ENCODE data around the gene PCBP3.

PCBP3 gene

DNA sequence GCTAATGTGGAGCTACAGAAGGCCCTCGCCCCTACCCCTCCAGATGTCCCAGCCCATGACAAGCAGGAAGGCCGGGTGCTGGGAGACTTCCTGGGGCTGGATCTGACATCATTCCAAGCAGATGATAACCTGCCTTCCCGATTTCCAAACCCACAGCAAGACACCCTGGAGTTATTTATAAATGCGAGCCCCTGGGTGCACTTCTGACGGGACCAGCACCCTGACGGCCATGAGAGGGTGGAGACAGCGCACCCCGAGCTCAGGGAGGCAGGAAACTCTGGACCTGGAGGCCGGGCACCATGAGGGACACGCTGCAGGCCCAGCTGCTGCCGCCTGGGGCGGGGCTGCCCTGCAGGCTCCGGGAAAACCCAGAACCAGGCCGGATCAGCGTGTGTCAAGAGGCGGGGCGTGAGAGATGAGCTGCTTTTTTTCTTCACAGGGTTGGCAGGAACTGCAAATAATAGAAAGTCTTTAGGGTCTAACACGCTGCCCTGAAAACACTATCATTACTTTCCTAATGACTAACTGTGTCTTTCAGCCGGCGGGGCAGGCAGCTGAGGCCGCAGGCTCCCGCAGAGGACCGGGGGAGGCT, 2.5 kb upstream of the PCBP3 start:
- WGBS (ENCODE audit: insufficient coverage), result 92% methylated on average over 15 of the region's 23 CpGs
- Histone ChIP-seq H3K4me3 (ENCODE audit: control insufficient read depth in 1 of 7, extremely low read depth in 1 of 7, insufficient read depth in 4 of 7, low read depth in 2 of 7, low read length in 6 of 7) (no peak overlapping the region), H3K27ac (ENCODE audit: insufficient read depth in 1 of 2, low read depth in 1 of 2, low read length in 2 of 2, poor library complexity in 1 of 2, severe bottlenecking in 2 of 2) (no peak overlapping the region), H3K4me1 (ENCODE audit: control extremely low read depth in 1 of 4, control insufficient read depth in 4 of 4, insufficient read depth in 4 of 4, low read length in 3 of 4) (peaks cover 7 to 24% (median 20%) of the 10 kb centered on the region in 4 experiments), H3K27me3 (replicated peaks in 2 of 5; ENCODE audit: control insufficient read depth in 4 of 5, insufficient read depth in 5 of 5, low read length in 4 of 5) (peaks cover 0 to 26% (median 10%) of the 10 kb centered on the region in 5 experiments), H3K9me3 (ENCODE audit: control extremely low read depth in 1 of 5, control insufficient read depth in 4 of 5, insufficient read depth in 2 of 5, low read depth in 1 of 5, low read length in 4 of 5) (no peaks in the 10 kb centered on the region), H3K36me3 (ENCODE audit: control insufficient read depth in 4 of 4, insufficient read depth in 4 of 4, low read length in 3 of 4) (no peaks in the 10 kb centered on the region)
- POLR2A ChIA-PET, result no interaction called here
- DNase-seq, result no peak
- CTCF ChIA-PET, result interaction anchor here (1.2 kb wide), 1 partner anchor 44 kb away, joined by 4 read pairs; no protein-coding TSS in a partner anchor

DNA sequence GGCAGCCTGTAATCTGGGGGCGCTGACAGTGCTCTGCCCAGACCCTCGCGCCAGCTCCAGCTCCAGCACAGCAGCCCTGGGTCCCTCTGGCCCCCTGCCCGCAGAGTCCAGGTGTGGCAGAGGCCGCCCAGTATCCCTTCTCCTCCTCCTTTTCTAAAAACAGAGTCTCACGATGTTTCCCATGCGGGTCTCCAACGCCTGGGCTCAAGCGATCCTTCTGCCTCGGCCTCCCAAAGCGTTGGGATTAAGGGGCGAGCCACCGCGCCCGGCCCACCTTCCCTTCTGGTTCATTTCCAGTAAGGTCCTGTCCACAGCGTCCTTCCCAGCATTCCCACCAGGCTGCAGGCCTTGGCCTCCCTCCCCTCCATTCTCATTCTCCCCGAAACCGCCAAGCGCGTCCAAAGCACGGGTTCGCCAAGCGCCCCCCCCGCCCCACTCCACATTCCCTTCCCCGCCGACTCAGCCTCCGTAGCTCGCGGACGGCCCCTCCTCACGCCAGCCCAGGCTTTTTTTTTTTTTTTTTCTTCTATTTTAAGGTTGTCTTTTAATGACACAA, 2.0 kb upstream of the PCBP3 start:
- no peak for DNase-seq
- Histone ChIP-seq H3K36me3 (ENCODE audit: control insufficient read depth in 4 of 4, insufficient read depth in 4 of 4, low read length in 3 of 4) (no peaks in the 10 kb centered on the region), H3K4me3 (ENCODE audit: control insufficient read depth in 1 of 7, extremely low read depth in 1 of 7, insufficient read depth in 4 of 7, low read depth in 2 of 7, low read length in 6 of 7) (no peak overlapping the region), H3K27me3 (replicated peaks in 2 of 5; ENCODE audit: control insufficient read depth in 4 of 5, insufficient read depth in 5 of 5, low read length in 4 of 5) (peaks cover 0 to 26% (median 10%) of the 10 kb centered on the region in 5 experiments), H3K4me1 (ENCODE audit: control extremely low read depth in 1 of 4, control insufficient read depth in 4 of 4, insufficient read depth in 4 of 4, low read length in 3 of 4) (peaks cover 7 to 24% (median 20%) of the 10 kb centered on the region in 4 experiments), H3K27ac (ENCODE audit: insufficient read depth in 1 of 2, low read depth in 1 of 2, low read length in 2 of 2, poor library complexity in 1 of 2, severe bottlenecking in 2 of 2) (no peak overlapping the region), H3K9me3 (ENCODE audit: control extremely low read depth in 1 of 5, control insufficient read depth in 4 of 5, insufficient read depth in 2 of 5, low read depth in 1 of 5, low read length in 4 of 5) (no peaks in the 10 kb centered on the region)
- 80% methylated on average over 26 of the region's 31 CpGs for WGBS (ENCODE audit: insufficient coverage)
- ChIA-PET POLR2A (no interaction called here), CTCF (no interaction called here)

DNA sequence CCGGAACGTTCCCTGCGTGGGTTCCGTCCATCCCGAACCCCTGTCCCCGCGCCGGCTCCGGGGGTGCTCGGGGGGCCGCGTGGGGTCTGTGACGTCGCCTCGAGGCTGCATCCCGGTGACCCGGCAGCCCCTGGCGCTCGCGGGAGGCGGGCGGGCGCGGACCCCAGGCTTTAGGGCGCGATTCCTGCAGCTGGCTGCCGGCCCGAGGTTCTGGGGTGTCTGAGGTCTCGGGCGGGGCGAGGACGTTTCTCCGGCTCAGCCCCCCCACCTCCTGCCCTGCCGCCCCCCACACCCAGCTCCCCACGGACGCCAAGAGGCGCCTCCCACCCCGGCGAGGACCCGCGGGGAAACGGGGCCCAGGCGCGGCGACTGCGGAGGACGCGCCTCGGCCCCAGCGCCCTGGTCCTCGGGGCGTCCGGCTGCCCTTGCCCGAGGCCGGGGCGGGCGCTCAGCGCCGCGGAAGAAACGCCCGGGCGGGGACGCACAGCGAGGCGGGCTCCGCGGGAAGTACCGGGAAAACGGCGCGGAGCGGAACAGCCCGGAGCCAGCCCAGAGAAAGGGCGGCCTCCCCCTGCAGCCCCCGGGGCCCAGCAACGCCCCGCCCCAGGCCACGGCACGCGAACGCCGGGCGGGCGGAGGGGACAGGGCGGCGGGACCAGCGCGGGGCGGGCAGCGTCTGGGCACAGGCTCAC, 1.3 kb upstream of the PCBP3 start:
- H3K4me3 ChIP-seq (ENCODE audit: control insufficient read depth in 1 of 7, extremely low read depth in 1 of 7, insufficient read depth in 4 of 7, low read depth in 2 of 7, low read length in 6 of 7), result peak overlapping the region in 4 of 7 experiments; percentile 28 to 62 (median 45)
- H3K4me1 ChIP-seq (ENCODE audit: control extremely low read depth in 1 of 4, control insufficient read depth in 4 of 4, insufficient read depth in 4 of 4, low read length in 3 of 4), result peaks cover 7 to 24% (median 20%) of the 10 kb centered on the region in 4 experiments
- 17% methylated on average over 78 of the region's 91 CpGs for WGBS (ENCODE audit: insufficient coverage)
- DNase-seq, result no peak
- POLR2A ChIA-PET, result no interaction called here
- no peaks in the 10 kb centered on the region for H3K9me3 ChIP-seq (ENCODE audit: control extremely low read depth in 1 of 5, control insufficient read depth in 4 of 5, insufficient read depth in 2 of 5, low read depth in 1 of 5, low read length in 4 of 5)
- H3K27ac ChIP-seq (ENCODE audit: insufficient read depth in 1 of 2, low read depth in 1 of 2, low read length in 2 of 2, poor library complexity in 1 of 2, severe bottlenecking in 2 of 2), result no peak overlapping the region
- CTCF ChIA-PET, result no interaction called here
- no peaks in the 10 kb centered on the region for H3K36me3 ChIP-seq (ENCODE audit: control insufficient read depth in 4 of 4, insufficient read depth in 4 of 4, low read length in 3 of 4)
- H3K27me3 ChIP-seq (replicated peaks in 2 of 5; ENCODE audit: control insufficient read depth in 4 of 5, insufficient read depth in 5 of 5, low read length in 4 of 5), result peaks cover 0 to 26% (median 10%) of the 10 kb centered on the region in 5 experiments

DNA sequence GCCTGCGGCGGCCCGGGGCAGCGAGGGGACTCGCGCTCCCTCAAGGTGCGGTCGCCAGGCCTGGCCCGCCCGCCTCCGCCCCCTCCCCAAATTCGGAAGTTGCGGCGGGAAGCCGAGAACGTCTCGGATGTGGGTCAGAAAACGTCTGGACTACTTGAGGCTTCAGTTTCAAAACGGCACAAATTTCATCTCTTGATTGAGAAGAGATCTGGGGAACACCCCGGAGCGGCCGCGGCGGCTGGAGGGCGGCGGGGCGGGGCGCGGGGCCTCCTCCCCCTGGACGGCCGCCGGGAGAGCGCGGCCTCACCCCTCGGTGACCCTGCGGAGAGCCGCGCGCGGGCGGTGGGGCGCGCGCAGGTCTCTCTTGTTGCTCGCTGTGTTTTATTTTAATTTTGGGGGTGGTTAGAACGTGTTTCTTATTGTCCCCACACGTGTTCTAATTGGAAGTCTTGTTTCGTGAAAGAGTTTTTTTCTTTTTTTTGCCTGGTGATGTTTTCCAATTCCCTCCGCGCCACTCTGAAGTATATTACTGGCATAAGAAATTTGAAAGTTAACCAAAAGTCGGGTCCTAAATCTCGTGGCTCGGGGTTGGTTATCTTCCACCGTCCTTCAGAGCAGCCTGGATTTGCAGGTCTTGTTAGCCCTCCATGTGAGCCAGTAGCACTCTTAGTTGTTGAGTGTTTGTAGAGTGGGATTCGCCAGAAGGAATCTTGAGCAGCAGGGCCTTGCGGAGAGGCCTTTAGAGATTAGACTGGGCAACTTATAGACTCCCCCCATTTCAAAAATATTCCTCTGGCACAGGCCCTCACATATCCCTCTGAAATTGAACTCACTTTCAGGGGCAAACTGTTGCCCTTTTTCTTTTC, 749 bp downstream of the PCBP3 start:
- POLR2A ChIA-PET, result no interaction called here
- peak overlapping the region; percentile 33 to 69 (median 58) for H3K4me3 ChIP-seq (ENCODE audit: control insufficient read depth in 1 of 7, extremely low read depth in 1 of 7, insufficient read depth in 4 of 7, low read depth in 2 of 7, low read length in 6 of 7)
- H3K9me3 ChIP-seq (ENCODE audit: control extremely low read depth in 1 of 5, control insufficient read depth in 4 of 5, insufficient read depth in 2 of 5, low read depth in 1 of 5, low read length in 4 of 5), result no peaks in the 10 kb centered on the region
- no peak overlapping the region for H3K27ac ChIP-seq (ENCODE audit: insufficient read depth in 1 of 2, low read depth in 1 of 2, low read length in 2 of 2, poor library complexity in 1 of 2, severe bottlenecking in 2 of 2)
- peaks cover 7 to 24% (median 20%) of the 10 kb centered on the region in 4 experiments for H3K4me1 ChIP-seq (ENCODE audit: control extremely low read depth in 1 of 4, control insufficient read depth in 4 of 4, insufficient read depth in 4 of 4, low read length in 3 of 4)
- WGBS (ENCODE audit: insufficient coverage), result 1% methylated on average over 37 of the region's 56 CpGs
- peak; percentile 55 to 88 (median 86) for DNase-seq
- H3K36me3 ChIP-seq (ENCODE audit: control insufficient read depth in 4 of 4, insufficient read depth in 4 of 4, low read length in 3 of 4), result no peaks in the 10 kb centered on the region
- peaks cover 0 to 20% (median 8%) of the 10 kb centered on the region in 5 experiments for H3K27me3 ChIP-seq (replicated peaks in 2 of 5; ENCODE audit: control insufficient read depth in 4 of 5, insufficient read depth in 5 of 5, low read length in 4 of 5)
- CTCF ChIA-PET, result no interaction called here

DNA sequence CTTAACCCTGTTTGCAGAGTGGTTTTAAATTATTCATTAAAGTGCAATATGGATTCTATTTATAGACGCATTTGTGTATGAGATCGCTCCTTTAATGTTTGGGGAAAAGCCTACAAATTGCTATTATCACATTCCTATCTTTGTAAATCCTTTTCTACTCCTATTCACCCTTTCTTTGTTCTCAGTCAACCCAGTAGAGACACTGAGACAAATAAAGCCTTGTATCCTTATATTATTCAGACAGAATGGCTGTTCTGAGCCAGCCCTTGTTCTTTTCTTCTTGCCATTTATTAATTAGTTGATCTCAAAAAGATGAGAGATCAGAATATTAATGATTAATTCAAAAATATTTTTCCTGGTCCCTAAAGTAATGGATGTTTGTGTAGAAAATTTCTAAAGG, 8.4 kb downstream of the PCBP3 start:
- no peak for DNase-seq

DNA sequence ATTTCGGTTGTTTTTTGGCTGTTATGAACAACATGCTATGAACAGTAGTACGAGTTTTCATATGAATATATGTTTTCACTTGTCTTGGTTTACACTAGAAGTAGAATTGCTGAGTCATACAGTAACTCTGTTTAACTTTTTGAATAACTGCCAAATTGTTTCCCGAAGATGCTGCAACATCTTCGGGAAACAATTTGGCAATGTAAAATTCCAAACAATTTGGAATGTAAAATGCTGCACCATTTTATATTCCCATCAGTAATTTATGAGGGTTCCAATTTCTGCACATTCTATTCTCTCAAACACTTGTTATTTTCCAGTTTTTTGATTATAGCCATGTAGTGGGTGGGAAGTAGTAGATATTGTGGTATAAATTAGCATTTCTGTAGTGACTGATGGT, 11.6 kb downstream of the PCBP3 start:
- Histone ChIP-seq H3K9me3 (ENCODE audit: control extremely low read depth in 1 of 5, control insufficient read depth in 4 of 5, insufficient read depth in 2 of 5, low read depth in 1 of 5, low read length in 4 of 5) (peaks cover 0 to 4% (median 0%) of the 10 kb centered on the region in 5 experiments), H3K4me1 (ENCODE audit: control extremely low read depth in 1 of 4, control insufficient read depth in 4 of 4, insufficient read depth in 4 of 4, low read length in 3 of 4) (no peaks in the 10 kb centered on the region), H3K36me3 (ENCODE audit: control insufficient read depth in 4 of 4, insufficient read depth in 4 of 4, low read length in 3 of 4) (no peaks in the 10 kb centered on the region), H3K27me3 (replicated peaks in 2 of 5; ENCODE audit: control insufficient read depth in 4 of 5, insufficient read depth in 5 of 5, low read length in 4 of 5) (no peaks in the 10 kb centered on the region), H3K27ac (ENCODE audit: insufficient read depth in 1 of 2, low read depth in 1 of 2, low read length in 2 of 2, poor library complexity in 1 of 2, severe bottlenecking in 2 of 2) (no peak overlapping the region), H3K4me3 (ENCODE audit: control insufficient read depth in 1 of 7, extremely low read depth in 1 of 7, insufficient read depth in 4 of 7, low read depth in 2 of 7, low read length in 6 of 7) (no peak overlapping the region)
- DNase-seq, result no peak
- 86% methylated on average over 1 of the region's 4 CpGs for WGBS (ENCODE audit: insufficient coverage)
- ChIA-PET CTCF (no interaction called here), POLR2A (no interaction called here)

More for the DNA sequence above, 8.4 kb downstream of the PCBP3 start:
- Histone ChIP-seq H3K4me1 (ENCODE audit: control extremely low read depth in 1 of 4, control insufficient read depth in 4 of 4, insufficient read depth in 4 of 4, low read length in 3 of 4) (no peaks in the 10 kb centered on the region), H3K36me3 (ENCODE audit: control insufficient read depth in 4 of 4, insufficient read depth in 4 of 4, low read length in 3 of 4) (no peaks in the 10 kb centered on the region), H3K27ac (ENCODE audit: insufficient read depth in 1 of 2, low read depth in 1 of 2, low read length in 2 of 2, poor library complexity in 1 of 2, severe bottlenecking in 2 of 2) (no peak overlapping the region), H3K27me3 (replicated peaks in 2 of 5; ENCODE audit: control insufficient read depth in 4 of 5, insufficient read depth in 5 of 5, low read length in 4 of 5) (no peaks in the 10 kb centered on the region), H3K4me3 (ENCODE audit: control insufficient read depth in 1 of 7, extremely low read depth in 1 of 7, insufficient read depth in 4 of 7, low read depth in 2 of 7, low read length in 6 of 7) (no peak overlapping the region), H3K9me3 (ENCODE audit: control extremely low read depth in 1 of 5, control insufficient read depth in 4 of 5, insufficient read depth in 2 of 5, low read depth in 1 of 5, low read length in 4 of 5) (peaks cover 0 to 2% (median 0%) of the 10 kb centered on the region in 5 experiments)
- WGBS (ENCODE audit: insufficient coverage), result no CpG with 5 or more reads among the region's 2 CpGs
- POLR2A ChIA-PET, result no interaction called here
- CTCF ChIA-PET, result interaction anchor here (0.7 to 1.7 kb wide), 4 partner anchors 8 to 55 kb away, joined by 3 to 6 read pairs (median 3); no protein-coding TSS in a partner anchor

Measured in common myeloid progenitor, CD34-positive (primary cell).